ENCODE measurements around the gene PIGT. TPM values are rescaled to one million over a fixed set of nuclear protein-coding genes. Genes with fewer than 3 reads are reported as not detected.

The PIGT gene
- total and polyA plus RNA-seq, 10 of the 15 experiments (the other 5 are each of a cell fraction or from before 2014, with no cell fraction given), result 18.6 to 66.0 (median 35.3) TPM

DNA sequence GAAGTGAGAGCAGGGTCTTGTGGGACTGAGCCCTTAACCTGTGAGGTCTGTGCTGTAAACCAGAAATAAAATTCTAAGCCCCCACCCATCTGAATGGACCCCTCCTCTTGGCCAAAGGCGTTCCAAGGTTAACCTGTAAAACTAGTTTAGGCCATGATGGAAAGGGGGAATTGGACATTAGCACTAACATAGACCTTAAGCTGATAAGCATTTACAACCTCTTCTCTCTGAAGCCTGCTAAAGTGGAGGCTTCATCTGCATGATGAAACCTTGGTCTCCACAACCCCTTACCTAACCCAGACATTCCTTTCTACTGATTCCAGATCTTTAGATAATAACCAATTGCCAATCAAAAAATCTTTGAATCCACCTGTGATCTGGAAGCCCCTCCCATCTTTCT, 25.8 kb downstream of the PIGT start (continued):
- TF ChIP-seq RAD51 (IDR thresholded peaks at IDR 0.05) (no peak), PML (IDR thresholded peaks at IDR 0.05; ENCODE audit: low read length) (no peak), HCFC1 (IDR thresholded peaks at IDR 0.05; ENCODE audit: low read length) (no peak)

DNA sequence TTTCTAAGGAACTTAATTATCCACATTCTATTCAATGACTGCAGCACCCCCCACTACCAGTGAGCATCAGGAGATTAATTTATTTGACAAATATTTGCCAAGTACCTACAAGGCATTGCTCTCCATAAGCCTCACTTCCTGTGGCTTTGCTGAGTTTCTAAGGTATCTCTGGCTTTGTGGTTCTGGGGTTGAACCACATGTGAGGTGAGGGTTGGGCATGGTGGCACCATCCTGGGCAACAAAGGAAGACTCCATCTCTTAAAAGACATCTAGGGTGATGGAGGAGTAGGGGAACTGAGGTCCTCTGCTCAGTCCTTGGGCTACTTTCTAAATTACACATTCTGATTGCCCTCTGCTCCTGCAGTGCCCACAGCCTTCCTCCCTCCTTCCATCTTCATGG, 28.1 kb downstream of the PIGT start:
- TF ChIP-seq SRF (IDR thresholded peaks at IDR 0.05; ENCODE audit: low read depth in 2 of 2, low read length in 2 of 2) (no peak), ASH2L (IDR thresholded peaks at IDR 0.05; ENCODE audit: borderline replicate concordance, low read depth) (no peak), IRF4 (IDR thresholded peaks at IDR 0.05; ENCODE audit: low read depth, low read length) (no peak), BRCA1 (IDR thresholded peaks at IDR 0.05; ENCODE audit: low read depth, low read length) (no peak), NR2C1 (IDR thresholded peaks at IDR 0.05) (no peak), CBX3 (IDR thresholded peaks at IDR 0.05; ENCODE audit: borderline replicate concordance, low read depth) (no peak), POLR2AphosphoS5 (IDR thresholded peaks at IDR 0.05; ENCODE audit: low read length) (no peak), YY1 (IDR thresholded peaks at IDR 0.05; ENCODE audit: low read depth, low read length) (no peak), SIN3A (IDR thresholded peaks at IDR 0.05; ENCODE audit: low read depth, low read length) (no peak), CHD4 (IDR thresholded peaks at IDR 0.05) (no peak)
- TF ChIP-seq, protein P1, sequence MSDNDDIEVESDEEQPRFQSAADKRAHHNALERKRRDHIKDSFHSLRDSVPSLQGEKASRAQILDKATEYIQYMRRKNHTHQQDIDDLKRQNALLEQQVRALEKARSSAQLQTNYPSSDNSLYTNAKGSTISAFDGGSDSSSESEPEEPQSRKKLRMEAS (IDR thresholded peaks at IDR 0.05; ENCODE audit: low read depth, low read length), result no peak
- TF ChIP-seq, protein P2, sequence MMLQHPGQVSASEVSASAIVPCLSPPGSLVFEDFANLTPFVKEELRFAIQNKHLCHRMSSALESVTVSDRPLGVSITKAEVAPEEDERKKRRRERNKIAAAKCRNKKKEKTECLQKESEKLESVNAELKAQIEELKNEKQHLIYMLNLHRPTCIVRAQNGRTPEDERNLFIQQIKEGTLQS (IDR thresholded peaks at IDR 0.05; ENCODE audit: borderline replicate concordance, extremely low read depth, low read depth, low read length), result no peak
- TF ChIP-seq, protein P3, sequence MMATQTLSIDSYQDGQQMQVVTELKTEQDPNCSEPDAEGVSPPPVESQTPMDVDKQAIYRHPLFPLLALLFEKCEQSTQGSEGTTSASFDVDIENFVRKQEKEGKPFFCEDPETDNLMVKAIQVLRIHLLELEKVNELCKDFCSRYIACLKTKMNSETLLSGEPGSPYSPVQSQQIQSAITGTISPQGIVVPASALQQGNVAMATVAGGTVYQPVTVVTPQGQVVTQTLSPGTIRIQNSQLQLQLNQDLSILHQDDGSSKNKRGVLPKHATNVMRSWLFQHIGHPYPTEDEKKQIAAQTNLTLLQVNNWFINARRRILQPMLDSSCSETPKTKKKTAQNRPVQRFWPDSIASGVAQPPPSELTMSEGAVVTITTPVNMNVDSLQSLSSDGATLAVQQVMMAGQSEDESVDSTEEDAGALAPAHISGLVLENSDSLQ (IDR thresholded peaks at IDR 0.05), result no peak
- TF ChIP-seq, protein P4, sequence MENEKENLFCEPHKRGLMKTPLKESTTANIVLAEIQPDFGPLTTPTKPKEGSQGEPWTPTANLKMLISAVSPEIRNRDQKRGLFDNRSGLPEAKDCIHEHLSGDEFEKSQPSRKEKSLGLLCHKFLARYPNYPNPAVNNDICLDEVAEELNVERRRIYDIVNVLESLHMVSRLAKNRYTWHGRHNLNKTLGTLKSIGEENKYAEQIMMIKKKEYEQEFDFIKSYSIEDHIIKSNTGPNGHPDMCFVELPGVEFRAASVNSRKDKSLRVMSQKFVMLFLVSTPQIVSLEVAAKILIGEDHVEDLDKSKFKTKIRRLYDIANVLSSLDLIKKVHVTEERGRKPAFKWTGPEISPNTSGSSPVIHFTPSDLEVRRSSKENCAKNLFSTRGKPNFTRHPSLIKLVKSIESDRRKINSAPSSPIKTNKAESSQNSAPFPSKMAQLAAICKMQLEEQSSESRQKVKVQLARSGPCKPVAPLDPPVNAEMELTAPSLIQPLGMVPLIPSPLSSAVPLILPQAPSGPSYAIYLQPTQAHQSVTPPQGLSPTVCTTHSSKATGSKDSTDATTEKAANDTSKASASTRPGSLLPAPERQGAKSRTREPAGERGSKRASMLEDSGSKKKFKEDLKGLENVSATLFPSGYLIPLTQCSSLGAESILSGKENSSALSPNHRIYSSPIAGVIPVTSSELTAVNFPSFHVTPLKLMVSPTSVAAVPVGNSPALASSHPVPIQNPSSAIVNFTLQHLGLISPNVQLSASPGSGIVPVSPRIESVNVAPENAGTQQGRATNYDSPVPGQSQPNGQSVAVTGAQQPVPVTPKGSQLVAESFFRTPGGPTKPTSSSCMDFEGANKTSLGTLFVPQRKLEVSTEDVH (IDR thresholded peaks at IDR 0.05; ENCODE audit: low read depth, partially characterized antibody), result no peak
- no peaks in the 10 kb centered on the region for H4K20me1 ChIP-seq (ENCODE audit: control insufficient read depth, insufficient read depth)
- SMC1A ChIA-PET (ENCODE audit: uncharacterized antibody, unreplicated experiment), result interaction anchor here (1.4 to 1.7 kb wide), 3 partner anchors 8 to 118 kb away, joined by 4 to 6 read pairs (median 5); no protein-coding TSS in a partner anchor
- no peaks in the 10 kb centered on the region for H3K36me3 ChIP-seq (ENCODE audit: control insufficient read depth in 2 of 2, insufficient read depth in 2 of 2, low read length in 1 of 2)
- FAIRE-seq (no peak), DNase-seq (ENCODE audit: low read depth, low spot score) (no peak), ATAC-seq (no peak)
- H2AFZ ChIP-seq (ENCODE audit: control insufficient read depth, low read depth, low read length), result no peak overlapping the region
- H3K79me2 ChIP-seq (ENCODE audit: control insufficient read depth, insufficient read depth, low read length), result no peaks in the 10 kb centered on the region
- intact Hi-C loops (cut with micrococcal nuclease; ENCODE audit: unreplicated experiment), result no loop called here
- H3K4me3 ChIP-seq, result no peak overlapping the region
- no TSS peak for BruUV-seq (replicated peaks)
- no peak overlapping the region for H3K9ac ChIP-seq (ENCODE audit: control insufficient read depth, insufficient read depth, low read length)
- CTCF ChIA-PET, result interaction anchor here (0.7 to 3.1 kb wide), 6 partner anchors 8 to 81 kb away, joined by 3 to 15 read pairs (median 7); partner anchors contain the start of gene SYS1
- POLR2A ChIA-PET, result no interaction called here
- no peaks in the 10 kb centered on the region; a peak in 3 of 4 replicates for H3K27me3 ChIP-seq (replicated peaks in 1 of 2; ENCODE audit: control insufficient read depth in 2 of 2, insufficient read depth in 2 of 2, low read length in 1 of 2)
- H3K9me3 ChIP-seq (replicated peaks; ENCODE audit: control insufficient read depth, insufficient read depth, low read length), result no peaks in the 10 kb centered on the region
- no peak overlapping the region for H3K27ac ChIP-seq (ENCODE audit: control insufficient read depth, insufficient read depth)
- RAD21 ChIA-PET (ENCODE audit: unreplicated experiment), result no interaction called here
- in situ Hi-C loops (cut with MboI), result no loop called here
- no peak overlapping the region for H3K4me2 ChIP-seq (ENCODE audit: control insufficient read depth, insufficient read depth)
- H3K4me1 ChIP-seq (ENCODE audit: control insufficient read depth, insufficient read depth, low read length), result no peaks in the 10 kb centered on the region
